Muscle of leg (tissue), 16 donors: ENCODE measurements around the gene CEP170. TPM values are rescaled to one million over a fixed set of nuclear protein-coding genes. Genes with fewer than 3 reads are reported as not detected.
A peak's percentile ranks its signal among the peaks of the same experiment; 100 is the strongest.

ENCODE experiments used
- DNase-seq: peaks from one replicate; pipeline ENCODE4 v3.0.0; 2013
- H3K27ac ChIP-seq: one replicate; pipeline ENCODE4 v1.5.1; 2013; ENCODE audit warnings: mild to moderate bottlenecking, low read length, control low read depth
- H3K27me3 ChIP-seq: one replicate; pipeline ENCODE4 v1.6.1; 2013; ENCODE audit warnings: low read length; ENCODE audit not compliant: control insufficient read depth, insufficient read depth
- H3K36me3 ChIP-seq: one replicate; pipeline ENCODE4 v1.6.1; 2013; ENCODE audit warnings: low read length; ENCODE audit not compliant: control insufficient read depth, insufficient read depth
- H3K4me1 ChIP-seq: one replicate; pipeline ENCODE4 v1.6.1; 2013; ENCODE audit warnings: low read length; ENCODE audit not compliant: control insufficient read depth, insufficient read depth
- H3K4me3 ChIP-seq: one replicate; pipeline ENCODE4 v1.5.1; 2013; ENCODE audit warnings: low read length, control low read depth
- H3K9me3 ChIP-seq: replicated peaks from 2 replicates; pipeline ENCODE4 v1.6.1; 2013; ENCODE audit warnings: low read depth, low read length; ENCODE audit not compliant: control insufficient read depth
- WGBS: methylation state at CpG from one replicate; pipeline ENCODE4 v1.1.5; 2013; ENCODE audit warnings: missing lambda C conversion rate; ENCODE audit not compliant: insufficient coverage; 5-methylcytosine and 5-hydroxymethylcytosine counted together
- long read RNA-seq, 11 donors: transcript quantifications; one replicate each; lab custom pipeline, GENCODE V29; 2026
- polyA plus RNA-seq, 8 donors: library from polyadenylated mRNA; unstranded; fragments of 120-200 nt; gene quantifications; one replicate each; pipeline versions ENCODE4 v1.2.1 to v1.2.3, GENCODE V29; 2013; ENCODE audit warnings: inconsistent platforms in 1 of 8, low replicate concordance in 1 of 8; ENCODE audit not compliant: insufficient read length in 8 of 8, insufficient read depth in 1 of 8
- total RNA-seq: library from RNA; stranded (reverse); fragments of 120-200 nt; gene quantifications from one replicate; pipeline ENCODE4 v1.2.4, GENCODE V29; 2013

The CEP170 gene
- total RNA-seq (60.5 TPM), polyA plus RNA-seq (10 to 100 TPM; 44.5 to 68.5 (median 53.1) TPM)
- long read RNA-seq, donor 1, partial matches to known transcripts, result 0 of 1 reads
- long read RNA-seq, donor 1, other reads (novel, unspliced or antisense), result 0 of 1 reads
- long read RNA-seq, donor 2, result 0 reads
- long read RNA-seq, donor 3, partial matches to known transcripts, result 11 of 13 reads
- long read RNA-seq, donor 3, other reads (novel, unspliced or antisense), result 0 of 13 reads
- long read RNA-seq, donor 4, result 0 reads
- long read RNA-seq, donor 5, partial matches to known transcripts, result 30 of 34 reads
- long read RNA-seq, donor 5, other reads (novel, unspliced or antisense), result 0 of 34 reads
- long read RNA-seq, donor 6, partial matches to known transcripts, result 0 of 7 reads
- long read RNA-seq, donor 6, other reads (novel, unspliced or antisense), result 0 of 7 reads
- long read RNA-seq, donor 7, partial matches to known transcripts, result 0 of 2 reads
- long read RNA-seq, donor 7, other reads (novel, unspliced or antisense), result 0 of 2 reads
- long read RNA-seq, donor 8, result 0 reads
- long read RNA-seq, donor 9, partial matches to known transcripts, result 18 of 24 reads
- long read RNA-seq, donor 9, other reads (novel, unspliced or antisense), result 5 of 24 reads
- long read RNA-seq, donor 10, partial matches to known transcripts, result 0 of 3 reads
- long read RNA-seq, donor 10, other reads (novel, unspliced or antisense), result 0 of 3 reads
- long read RNA-seq, donor 11, partial matches to known transcripts, result 0 of 2 reads
- long read RNA-seq, donor 11, other reads (novel, unspliced or antisense), result 0 of 2 reads

GRCh38 chr1:243254927-243255790, at the start of gene CEP170:
Gene CEP170, minus strand, starts transcription at chr1:243255281. Its CDS starts 30,001 bp downstream, at chr1:243225280.
- WGBS, result 0% methylated on average over 73 of the region's 74 CpGs
- H3K27me3 ChIP-seq, result no peaks in the 10 kb centered on the region
- H3K9me3 ChIP-seq, result no peaks in the 10 kb centered on the region
- H3K4me1 ChIP-seq, result no peaks in the 10 kb centered on the region
- H3K36me3 ChIP-seq, result no peaks in the 10 kb centered on the region
- H3K4me3 ChIP-seq, result peak within 1 kb of the TSS; percentile 80
- peak; percentile 99 for DNase-seq
- H3K27ac ChIP-seq, result peak within 1 kb of the TSS; percentile 99

- DNase-seq, result no peak
- no peak overlapping the region for H3K4me3 ChIP-seq
- WGBS, result 100% methylated on average over 1 of the region's 2 CpGs
- no peaks in the 10 kb centered on the region for H3K4me1 ChIP-seq
- H3K27ac ChIP-seq, result no peak overlapping the region
- peaks cover 4% of the 10 kb centered on the region for H3K9me3 ChIP-seq
- no peaks in the 10 kb centered on the region for H3K36me3 ChIP-seq
- no peaks in the 10 kb centered on the region for H3K27me3 ChIP-seq
These were observed 46.0 kb upstream of the CEP170 start for GRCh38 chr1:243301059-243301458.

GRCh38 chr1:243299069-243299468, 44.0 kb upstream of the CEP170 start:
- no peaks in the 10 kb centered on the region for H3K27me3 ChIP-seq
- H3K9me3 ChIP-seq, result peaks cover 4% of the 10 kb centered on the region
- H3K27ac ChIP-seq, result no peak overlapping the region
- 100% methylated on average over 1 of the region's 1 CpG for WGBS
- DNase-seq, result no peak
- no peak overlapping the region for H3K4me3 ChIP-seq
- H3K36me3 ChIP-seq, result no peaks in the 10 kb centered on the region
- no peaks in the 10 kb centered on the region for H3K4me1 ChIP-seq

- WGBS, result no CpG with 5 or more reads among the region's 3 CpGs
- no peaks in the 10 kb centered on the region for H3K27me3 ChIP-seq
- no peaks in the 10 kb centered on the region for H3K4me1 ChIP-seq
- no peak overlapping the region for H3K27ac ChIP-seq
- peaks cover 7% of the 10 kb centered on the region for H3K36me3 ChIP-seq
- H3K9me3 ChIP-seq, result peaks cover 2% of the 10 kb centered on the region
- H3K4me3 ChIP-seq, result no peak overlapping the region
- DNase-seq, result no peak
These were observed 39.6 kb upstream of the CEP170 start for GRCh38 chr1:243294723-243295121.

GRCh38 chr1:243293941-243294722, 39.1 kb upstream of the CEP170 start:
- H3K36me3 ChIP-seq, result peaks cover 7% of the 10 kb centered on the region
- no peak overlapping the region for H3K4me3 ChIP-seq
- no peak for DNase-seq
- no CpG with 5 or more reads among the region's 4 CpGs for WGBS
- H3K27ac ChIP-seq, result no peak overlapping the region
- H3K9me3 ChIP-seq, result peaks cover 2% of the 10 kb centered on the region
- no peaks in the 10 kb centered on the region for H3K4me1 ChIP-seq
- no peaks in the 10 kb centered on the region for H3K27me3 ChIP-seq

GRCh38 chr1:243292117-243292516, 37.0 kb upstream of the CEP170 start:
- WGBS, result no CpG with 5 or more reads among the region's 5 CpGs
- no peaks in the 10 kb centered on the region for H3K4me1 ChIP-seq
- peaks cover 2% of the 10 kb centered on the region for H3K9me3 ChIP-seq
- peaks cover 10% of the 10 kb centered on the region for H3K36me3 ChIP-seq
- no peaks in the 10 kb centered on the region for H3K27me3 ChIP-seq
- H3K27ac ChIP-seq, result no peak overlapping the region
- DNase-seq, result no peak
- H3K4me3 ChIP-seq, result no peak overlapping the region

GRCh38 chr1:243291292-243291691, 36.2 kb upstream of the CEP170 start:
- H3K4me1 ChIP-seq, result no peaks in the 10 kb centered on the region
- H3K36me3 ChIP-seq, result peaks cover 13% of the 10 kb centered on the region
- no peaks in the 10 kb centered on the region for H3K27me3 ChIP-seq
- no peak overlapping the region for H3K4me3 ChIP-seq
- DNase-seq, result no peak
- no peak overlapping the region for H3K27ac ChIP-seq
- WGBS, result no CpG with 5 or more reads among the region's 1 CpG
- H3K9me3 ChIP-seq, result peaks cover 2% of the 10 kb centered on the region

- no peaks in the 10 kb centered on the region for H3K9me3 ChIP-seq
- H3K27me3 ChIP-seq, result no peaks in the 10 kb centered on the region
- no peaks in the 10 kb centered on the region for H3K4me1 ChIP-seq
- peak overlapping the region; percentile 64 for H3K27ac ChIP-seq
- WGBS, result 65% methylated on average over 3 of the region's 6 CpGs
- no peak for DNase-seq
- H3K36me3 ChIP-seq, result peaks cover 17% of the 10 kb centered on the region
- H3K4me3 ChIP-seq, result no peak overlapping the region
These were observed 33.0 kb upstream of the CEP170 start for GRCh38 chr1:243288062-243288461.

GRCh38 chr1:243287652-243288051, 32.6 kb upstream of the CEP170 start:
- H3K27me3 ChIP-seq, result no peaks in the 10 kb centered on the region
- H3K27ac ChIP-seq, result peak overlapping the region; percentile 64
- peaks cover 17% of the 10 kb centered on the region for H3K36me3 ChIP-seq
- no peak overlapping the region for H3K4me3 ChIP-seq
- no peaks in the 10 kb centered on the region for H3K9me3 ChIP-seq
- no CpG with 5 or more reads among the region's 1 CpG for WGBS
- DNase-seq, result peak; percentile 75
- H3K4me1 ChIP-seq, result no peaks in the 10 kb centered on the region
